IMR-90 (cell line): ENCODE data around the gene VEPH1. TPM values are rescaled to one million over a fixed set of nuclear protein-coding genes. Genes with fewer than 3 reads are reported as not detected.

Experiments
- ATAC-seq: fragments of 200-7000 bp; cut with Tn5 transposase; 2 replicates; pipeline ENCODE4 v1.9.1; 2020; ENCODE audit warnings: low read depth, mild to moderate bottlenecking, moderate library complexity
- BruUV-seq: library from RNA; stranded (reverse); fragments of 400-500 nt; replicated peaks from 2 replicates; lab custom pipeline; 2021; lab: Mats Ljungman, UMichigan
- CTCF ChIA-PET: fragments of 300-600 bp; formaldehyde crosslinking; extraction: SDS; loops from one replicate; lab custom pipeline; 2021; ENCODE audit warnings: antibody characterized with exemption; lab: Yijun Ruan, JAX
- POLR2A ChIA-PET: fragments of 300-600 bp; sonication (Branson Sonifier 250); formaldehyde crosslinking; loops from one replicate; lab custom pipeline; 2022; ENCODE audit warnings: antibody characterized with exemption; ENCODE audit not compliant: unreplicated experiment; lab: Charles Lee
- DNase-seq: peaks from one replicate; pipeline ENCODE4 v3.0.0; 2013
- H2AFZ ChIP-seq: replicated peaks from 2 replicates; pipeline ENCODE3; 2013; ENCODE audit warnings: low read length, mild to moderate bottlenecking; ENCODE audit not compliant: poor library complexity
- H2AK5ac ChIP-seq: 2 replicates; pipeline ENCODE4 v1.6.1; 2013; ENCODE audit warnings: low read depth, low read length, inconsistent platforms
- H2AK9ac ChIP-seq: replicated peaks from 2 replicates; pipeline ENCODE3; 2013; ENCODE audit warnings: mild to moderate bottlenecking, low read depth, low read length, moderate library complexity; ENCODE audit not compliant: poor library complexity
- H2BK120ac ChIP-seq: 2 replicates; pipeline ENCODE4 v1.6.1; 2013; ENCODE audit warnings: low read depth, low read length, inconsistent platforms
- H2BK15ac ChIP-seq: 3 replicates; pipeline ENCODE4 v1.6.1; 2013; ENCODE audit warnings: low read depth, low read length, inconsistent platforms
- H2BK20ac ChIP-seq: 2 replicates; pipeline ENCODE4 v1.6.1; 2013; ENCODE audit warnings: low read depth, mild to moderate bottlenecking, inconsistent platforms, low read length, moderate library complexity
- H2BK5ac ChIP-seq: 2 replicates; pipeline ENCODE4 v1.6.1; 2013; ENCODE audit warnings: mild to moderate bottlenecking, low read depth, low read length, inconsistent platforms; ENCODE audit not compliant: poor library complexity, severe bottlenecking
- H3K14ac ChIP-seq: replicated peaks from 2 replicates; pipeline ENCODE4 v1.6.1; 2013; ENCODE audit warnings: low read depth, low read length, inconsistent platforms
- H3K18ac ChIP-seq: 2 replicates; pipeline ENCODE4 v1.6.1; 2013; ENCODE audit warnings: low read depth, low read length, control low read depth
- H3K23ac ChIP-seq: 2 replicates; pipeline ENCODE4 v1.6.1; 2013; ENCODE audit warnings: low read depth, low read length, inconsistent platforms
- H3K27ac ChIP-seq: 2 replicates; pipeline ENCODE4 v1.5.1; 2013; ENCODE audit warnings: mild to moderate bottlenecking, control low read depth, low read length; ENCODE audit not compliant: insufficient read depth
- H3K27me3 ChIP-seq: 2 replicates; pipeline ENCODE4 v1.6.1; 2013; ENCODE audit warnings: low read length; ENCODE audit not compliant: control insufficient read depth, insufficient read depth
- H3K36me3 ChIP-seq: 2 replicates; pipeline ENCODE4 v1.6.1; 2013; ENCODE audit warnings: low read length, mixed read lengths; ENCODE audit not compliant: control insufficient read depth, insufficient read depth
- H3K4ac ChIP-seq: 2 replicates; pipeline ENCODE4 v1.6.1; 2013; ENCODE audit warnings: low read depth, low read length, inconsistent platforms
- H3K4me1 ChIP-seq: 2 replicates; pipeline ENCODE4 v1.6.1; 2013; ENCODE audit warnings: low read length, mixed read lengths; ENCODE audit not compliant: control insufficient read depth, insufficient read depth
- H3K4me2 ChIP-seq: 2 replicates; pipeline ENCODE4 v1.6.1; 2013; ENCODE audit warnings: low read depth, mild to moderate bottlenecking, control low read depth, low read length, moderate library complexity
- H3K4me3 ChIP-seq: 2 replicates; pipeline ENCODE4 v1.5.1; 2013; ENCODE audit warnings: low read depth, mild to moderate bottlenecking, control low read depth, low read length, moderate library complexity; ENCODE audit not compliant: insufficient read depth
- H3K56ac ChIP-seq: 2 replicates; pipeline ENCODE4 v1.6.1; 2013; ENCODE audit warnings: low read length, inconsistent platforms; ENCODE audit not compliant: insufficient read depth; ENCODE audit errors: extremely low read depth
- H3K79me1 ChIP-seq, 2 experiments: 2 replicates each; pipeline ENCODE4 v1.6.1; 2013; ENCODE audit warnings: low read length in 2 of 2, inconsistent platforms in 1 of 2, low read depth in 1 of 2
- H3K9ac ChIP-seq: 2 replicates; pipeline ENCODE4 v1.6.1; 2013; ENCODE audit warnings: low read depth, low read length, control low read depth
- H3K9me1 ChIP-seq: 2 replicates; pipeline ENCODE4 v1.6.1; 2013; ENCODE audit warnings: low read length, inconsistent platforms; ENCODE audit not compliant: insufficient read depth
- H3K9me3 ChIP-seq: 2 replicates; pipeline ENCODE4 v1.6.1; 2013; ENCODE audit warnings: low read length; ENCODE audit not compliant: control insufficient read depth, insufficient read depth
- H4K20me1 ChIP-seq: 2 replicates; pipeline ENCODE4 v1.6.1; 2013; ENCODE audit warnings: low read length, inconsistent platforms; ENCODE audit not compliant: insufficient read depth
- H4K5ac ChIP-seq: 2 replicates; pipeline ENCODE4 v1.6.1; 2013; ENCODE audit warnings: mild to moderate bottlenecking, low read depth, low read length, control low read depth
- H4K8ac ChIP-seq, 2 experiments: 2 replicates each; pipeline ENCODE4 v1.6.1; 2013; ENCODE audit warnings: low read depth in 2 of 2, low read length in 2 of 2, control low read depth in 1 of 2, inconsistent platforms in 1 of 2
- H4K91ac ChIP-seq: 2 replicates; pipeline ENCODE4 v1.6.1; 2013; ENCODE audit warnings: low read depth, low read length, inconsistent platforms; ENCODE audit not compliant: insufficient read depth
- MAZ ChIP-seq: IDR thresholded peaks from 2 replicates; pipeline ENCODE4 v1.6.1; 2012; ENCODE audit warnings: low read depth, mild to moderate bottlenecking, low read length, improper control_type of control experiment, moderate library complexity, borderline replicate concordance
- dilution Hi-C: fragments of 300-500 bp; cut with HindIII; formaldehyde crosslinking; loops from one replicate; pipeline ENCODE4 v1.14.3; 2018; ENCODE audit warnings: low sequenced_read_pairs; ENCODE audit not compliant: unreplicated experiment
- in situ Hi-C: fragments of 300-500 bp; cut with MboI; formaldehyde crosslinking; loops from 3 replicates; pipeline ENCODE4 v1.14.3; 2019; ENCODE audit warnings: low sequenced_read_pairs, inconsistent platforms, mixed read lengths
- intact Hi-C: fragments of 100-400 bp; cut with micrococcal nuclease; formaldehyde crosslinking; loops from 2 replicates; pipeline ENCODE4 v1.10.0; 2022
- polyA plus RNA-seq, 3 experiments: library from polyadenylated mRNA; depleted of rRNA; stranded (reverse); fragments of >200 nt; gene quantifications; 2 replicates each; pipeline ENCODE4 v1.2.3, GENCODE V29; 2012; ENCODE audit warnings: low replicate concordance in 1 of 3
- total RNA-seq: library from RNA; depleted of rRNA; stranded (reverse); fragments of >200 nt; gene quantifications from 2 replicates; pipeline ENCODE4 v1.2.3, GENCODE V29; 2012

VEPH1 gene
- total and polyA plus RNA-seq, 2 of the 4 experiments (the other 2 are of a cell fraction) = 30.5 to 130 TPM

- H3K23ac ChIP-seq = peak overlapping the region; percentile 54; the same call in 1 of the 2 replicates
- peak overlapping the region; percentile 32; the same call in 1 of the 2 replicates for H3K27ac ChIP-seq
- ChIA-PET CTCF (interaction anchor here (0.6 to 0.7 kb wide), 3 partner anchors 455 to 603 kb away, joined by 3 to 4 read pairs (median 3); no protein-coding TSS in a partner anchor), POLR2A (no interaction called here)
- H2BK15ac ChIP-seq = peak overlapping the region; percentile 39; the same call in 2 of the 3 replicates
- peak overlapping the region; percentile 63 for H4K91ac ChIP-seq
- H4K8ac ChIP-seq = peak overlapping the region; percentile 35 to 77
- H2AFZ ChIP-seq = no peak overlapping the region
- no peaks in the 10 kb centered on the region for H3K79me1 ChIP-seq
- H3K18ac ChIP-seq = peak overlapping the region; percentile 78; the same call in 1 of the 2 replicates
- no peaks in the 10 kb centered on the region for H3K9me3 ChIP-seq
- H2BK5ac ChIP-seq = peak overlapping the region; percentile 28
- dilution Hi-C loops (no loop called here), in situ Hi-C loops (no loop called here), intact Hi-C loops (no loop called here)
- no TSS peak for BruUV-seq
- no peak overlapping the region for H3K9ac ChIP-seq
- no peak for DNase-seq
- ATAC-seq = peak; percentile 7; the same call in 1 of the 2 replicates
- no peaks in the 10 kb centered on the region for H3K36me3 ChIP-seq
- no peak overlapping the region for H3K4me3 ChIP-seq
- H3K9me1 ChIP-seq = peaks cover 7% of the 10 kb centered on the region
- H3K56ac ChIP-seq = peak overlapping the region; percentile 43; the same call in 1 of the 2 replicates
- peak overlapping the region; percentile 73 for H2BK120ac ChIP-seq
- H3K4me1 ChIP-seq = peaks cover 17% of the 10 kb centered on the region
- H2AK5ac ChIP-seq = peak overlapping the region; percentile 73; the same call in 1 of the 2 replicates
- peak overlapping the region; percentile 58; the same call in 1 of the 2 replicates for H3K4ac ChIP-seq
- TF ChIP-seq MAZ = no peak
- peak overlapping the region; percentile 48; the same call in 1 of the 2 replicates for H2BK20ac ChIP-seq
- H4K20me1 ChIP-seq = no peaks in the 10 kb centered on the region
- H3K14ac ChIP-seq = peak overlapping the region; percentile 33; the same call in 1 of the 2 replicates
- H4K5ac ChIP-seq = peak overlapping the region; percentile 88
- H3K27me3 ChIP-seq = no peaks in the 10 kb centered on the region
- no peak overlapping the region for H2AK9ac ChIP-seq
- H3K4me2 ChIP-seq = no peak overlapping the region
Measured at GRCh38 chr3:157294953-157295352, 208.3 kb downstream of the VEPH1 start.
